PC-3 (cell line): ENCODE measurements around the gene HERC6. TPM values are rescaled to one million over a fixed set of nuclear protein-coding genes. Genes with fewer than 3 reads are reported as not detected.
A peak's percentile ranks its signal among the peaks of the same experiment; 100 is the strongest.

Experiments
- ATAC-seq: fragments of 200-7000 bp; cut with Tn5 transposase; 2 replicates; pipeline ENCODE4 v1.9.1; 2020; ENCODE audit warnings: mild to moderate bottlenecking, moderate library complexity
- BruUV-seq: library from RNA; stranded (reverse); fragments of 400-500 nt; replicated peaks from 2 replicates; lab custom pipeline; 2021; lab: Mats Ljungman, UMichigan
- CTCF ChIA-PET: fragments of 300-600 bp; sonication (Branson Sonifier 250); formaldehyde crosslinking; loops from one replicate; lab custom pipeline; 2022; ENCODE audit warnings: antibody characterized with exemption; lab: Charles Lee
- POLR2A ChIA-PET: fragments of 300-600 bp; sonication (Branson Sonifier 250); formaldehyde crosslinking; loops from one replicate; lab custom pipeline; 2022; ENCODE audit warnings: antibody characterized with exemption; ENCODE audit not compliant: unreplicated experiment; lab: Charles Lee
- DNase-seq: peaks from one replicate; pipeline ENCODE4 v3.0.0-alpha.2; 2015
- H2AFZ ChIP-seq: fragments of 300-600 bp; sonication (generic); 2 replicates; pipeline ENCODE4 v1.6.0; 2016; ENCODE audit warnings: antibody characterized with exemption, low read length
- H3F3A ChIP-seq: fragments of 300-600 bp; sonication (generic); one replicate; pipeline ENCODE4 v1.6.0; 2017; ENCODE audit warnings: antibody characterized with exemption, low read length, control low read depth, mild to moderate bottlenecking; ENCODE audit not compliant: unreplicated experiment
- H3K27ac ChIP-seq: fragments of 300-600 bp; sonication (generic); 2 replicates; pipeline ENCODE4 v1.5.1; 2016; ENCODE audit warnings: mild to moderate bottlenecking, low read length
- H3K27me3 ChIP-seq: fragments of 300-600 bp; sonication (generic); 2 replicates; pipeline ENCODE4 v1.6.1; 2016; ENCODE audit warnings: low read length, mixed read lengths
- H3K36me3 ChIP-seq: fragments of 300-600 bp; sonication (generic); 2 replicates; pipeline ENCODE4 v1.6.1; 2016; ENCODE audit warnings: low read depth, mixed run types, low read length, mixed read lengths
- H3K4me1 ChIP-seq: fragments of 300-600 bp; sonication (generic); 2 replicates; pipeline ENCODE4 v1.5.1; 2016; ENCODE audit warnings: low read length; ENCODE audit not compliant: insufficient read depth
- H3K4me2 ChIP-seq: fragments of 300-600 bp; sonication (generic); 2 replicates; pipeline ENCODE4 v1.6.0; 2016; ENCODE audit warnings: low read length
- H3K4me3 ChIP-seq: fragments of 300-600 bp; sonication (generic); 2 replicates; pipeline ENCODE4 v1.5.1; 2016; ENCODE audit warnings: mild to moderate bottlenecking, low read length, mixed read lengths
- H3K79me2 ChIP-seq: fragments of 300-600 bp; sonication (generic); 2 replicates; pipeline ENCODE4 v1.6.1; 2017; ENCODE audit warnings: low read length, mixed read lengths
- H3K9ac ChIP-seq: fragments of 300-600 bp; sonication (generic); 2 replicates; pipeline ENCODE4 v1.6.0; 2016; ENCODE audit warnings: mild to moderate bottlenecking, low read length
- H3K9me2 ChIP-seq: fragments of 300-600 bp; sonication (generic); replicated peaks from 2 replicates; pipeline ENCODE4 v1.6.1; 2016; ENCODE audit warnings: mixed run types, low read length, mixed read lengths
- H3K9me3 ChIP-seq: fragments of 300-600 bp; sonication (generic); 2 replicates; pipeline ENCODE4 v1.6.1; 2016; ENCODE audit warnings: low read length, mixed read lengths
- H4K20me1 ChIP-seq: fragments of 300-600 bp; sonication (generic); 2 replicates; pipeline ENCODE4 v1.6.1; 2016; ENCODE audit warnings: low read length, mixed read lengths
- CTCF ChIP-seq: fragments of 300-600 bp; sonication (generic); conservative IDR thresholded peaks from 2 replicates; pipeline ENCODE4 v1.5.1; 2017; ENCODE audit warnings: antibody characterized with exemption, low read depth, mild to moderate bottlenecking, low read length
- EZH2 ChIP-seq: fragments of 300-600 bp; sonication (generic); IDR thresholded peaks from one replicate; pipeline ENCODE4 v1.6.1; 2017; ENCODE audit warnings: antibody characterized with exemption, mild to moderate bottlenecking, low read length; ENCODE audit not compliant: unreplicated experiment
- EZH2phosphoT487 ChIP-seq: fragments of 300-600 bp; sonication (generic); IDR thresholded peaks from 2 replicates; pipeline ENCODE4 v1.6.1; 2018; ENCODE audit warnings: mild to moderate bottlenecking, antibody characterized with exemption, low read length, borderline replicate concordance
- intact Hi-C: fragments of 100-400 bp; cut with micrococcal nuclease; formaldehyde crosslinking; loops from 2 replicates; pipeline ENCODE4 v1.9.0; 2023
- total RNA-seq: library from RNA; depleted of rRNA; stranded (reverse); fragments of >200 nt; gene quantifications from 2 replicates; pipeline ENCODE4 v1.2.3, GENCODE V29; 2014

The HERC6 gene
- total RNA-seq, 1 experiment from 2014 or later = 4.8 TPM

GRCh38 chr4:88420844-88421243 lies 42.2 kb downstream of the HERC6 start:
- no peaks in the 10 kb centered on the region for H3F3A ChIP-seq
- no peaks in the 10 kb centered on the region for H3K27me3 ChIP-seq
- H4K20me1 ChIP-seq = no peaks in the 10 kb centered on the region
- H3K9ac ChIP-seq = no peak overlapping the region
- intact Hi-C loops = no loop called here
- no peaks in the 10 kb centered on the region for H3K79me2 ChIP-seq
- POLR2A ChIA-PET = no interaction called here
- no peaks in the 10 kb centered on the region for H3K9me2 ChIP-seq
- no peaks in the 10 kb centered on the region for H3K9me3 ChIP-seq
- CTCF ChIA-PET = no interaction called here
- no peaks in the 10 kb centered on the region for H3K36me3 ChIP-seq
- no peak for DNase-seq
- H3K4me2 ChIP-seq = no peak overlapping the region
- H2AFZ ChIP-seq = no peak overlapping the region
- BruUV-seq = no TSS peak
- no peak overlapping the region for H3K4me3 ChIP-seq
- no peak for TF ChIP-seq EZH2
- no peak for TF ChIP-seq CTCF
- TF ChIP-seq EZH2phosphoT487 = no peak
- H3K27ac ChIP-seq = no peak overlapping the region
- ATAC-seq = no peak
- peaks cover 3% of the 10 kb centered on the region for H3K4me1 ChIP-seq

- no peak overlapping the region for H3K4me2 ChIP-seq
- BruUV-seq = no TSS peak
- intact Hi-C loops = no loop called here
- H3K9me3 ChIP-seq = no peaks in the 10 kb centered on the region
- ATAC-seq = no peak
- H3K9me2 ChIP-seq = no peaks in the 10 kb centered on the region
- no peaks in the 10 kb centered on the region for H3K4me1 ChIP-seq
- no peaks in the 10 kb centered on the region for H3K27me3 ChIP-seq
- DNase-seq = no peak
- no peaks in the 10 kb centered on the region for H3F3A ChIP-seq
- H4K20me1 ChIP-seq = no peaks in the 10 kb centered on the region
- H2AFZ ChIP-seq = no peak overlapping the region
- H3K79me2 ChIP-seq = no peaks in the 10 kb centered on the region
- H3K4me3 ChIP-seq = no peak overlapping the region
- H3K27ac ChIP-seq = no peak overlapping the region
- no peaks in the 10 kb centered on the region for H3K36me3 ChIP-seq
- ChIA-PET POLR2A (no interaction called here), CTCF (no interaction called here)
- no peak for TF ChIP-seq CTCF
- no peak for TF ChIP-seq EZH2phosphoT487
- no peak overlapping the region for H3K9ac ChIP-seq
Measured at GRCh38 chr4:88422403-88422802, 43.8 kb downstream of the HERC6 start.

- H3K27me3 ChIP-seq = no peaks in the 10 kb centered on the region
- no peaks in the 10 kb centered on the region for H3K36me3 ChIP-seq
- no peaks in the 10 kb centered on the region for H3K9me3 ChIP-seq
- no peaks in the 10 kb centered on the region for H4K20me1 ChIP-seq
- BruUV-seq = no TSS peak
- ChIA-PET CTCF (no interaction called here), POLR2A (no interaction called here)
- DNase-seq (peak; percentile 70), ATAC-seq (peak; percentile 45)
- H3K9ac ChIP-seq = no peak overlapping the region
- no peaks in the 10 kb centered on the region for H3F3A ChIP-seq
- no peaks in the 10 kb centered on the region for H3K9me2 ChIP-seq
- H3K4me2 ChIP-seq = no peak overlapping the region
- H3K27ac ChIP-seq = no peak overlapping the region
- TF ChIP-seq CTCF = no peak
- TF ChIP-seq EZH2phosphoT487 = no peak
- no peak for TF ChIP-seq EZH2
- 0 out of 2 replicates have a peak overlapping the region, but pooled peaks have one; percentile 20 for H2AFZ ChIP-seq
- no peaks in the 10 kb centered on the region for H3K79me2 ChIP-seq
- intact Hi-C loops = no loop called here
- no peak overlapping the region for H3K4me3 ChIP-seq
- peaks cover 12% of the 10 kb centered on the region for H3K4me1 ChIP-seq
Measured at GRCh38 chr4:88429401-88429800, 50.7 kb downstream of the HERC6 start.
